ENCODE results near the gene RPL27. TPM values are rescaled to one million over a fixed set of nuclear protein-coding genes. Genes with fewer than 3 reads are reported as not detected.
A peak's percentile ranks its signal among the peaks of the same experiment; 100 is the strongest.

RPL27 gene
- total RNA-seq, 1 experiment from 2014 or later: 2,567 TPM

GRCh38 chr17:43015579-43015978 is 17.4 kb downstream of the RPL27 start:
- Histone ChIP-seq H3K79me2 (ENCODE audit: low read length) (peaks cover 10% of the 10 kb centered on the region; the same call in 1 of the 2 replicates), H3K4me1 (ENCODE audit: low read length) (peaks cover 12% of the 10 kb centered on the region), H3K9me3 (ENCODE audit: low read length) (no peaks in the 10 kb centered on the region), H2AFZ (ENCODE audit: low read length) (no peak overlapping the region), H4K20me1 (ENCODE audit: insufficient read depth, low read depth, low read length) (no peaks in the 10 kb centered on the region), H3K4me3 (ENCODE audit: low read length) (no peak overlapping the region), H3K9ac (ENCODE audit: low read length) (no peak overlapping the region), H3K27me3 (ENCODE audit: low read length) (no peaks in the 10 kb centered on the region), H3K9me2 (replicated peaks; ENCODE audit: insufficient read depth, low read length) (no peaks in the 10 kb centered on the region), H3K27ac (ENCODE audit: low read length) (no peak overlapping the region), H3K4me2 (ENCODE audit: low read depth, low read length, poor library complexity, severe bottlenecking) (no peak overlapping the region), H3K36me3 (ENCODE audit: insufficient read depth, low read length) (no peaks in the 10 kb centered on the region)
- DNase-seq: no peak

- no peak for DNase-seq
- no peaks in the 10 kb centered on the region for H4K20me1 ChIP-seq (ENCODE audit: insufficient read depth, low read depth, low read length)
- H3K36me3 ChIP-seq (ENCODE audit: insufficient read depth, low read length): no peaks in the 10 kb centered on the region
- H3K9me3 ChIP-seq (ENCODE audit: low read length): no peaks in the 10 kb centered on the region
- peaks cover 13% of the 10 kb centered on the region; the same call in 1 of the 2 replicates for H3K79me2 ChIP-seq (ENCODE audit: low read length)
- no peaks in the 10 kb centered on the region for H3K27me3 ChIP-seq (ENCODE audit: low read length)
- H3K4me1 ChIP-seq (ENCODE audit: low read length): peaks cover 17% of the 10 kb centered on the region
- no peak overlapping the region for H3K4me3 ChIP-seq (ENCODE audit: low read length)
- H2AFZ ChIP-seq (ENCODE audit: low read length): no peak overlapping the region
- H3K9me2 ChIP-seq (replicated peaks; ENCODE audit: insufficient read depth, low read length): no peaks in the 10 kb centered on the region
- no peak overlapping the region for H3K4me2 ChIP-seq (ENCODE audit: low read depth, low read length, poor library complexity, severe bottlenecking)
- no peak overlapping the region for H3K9ac ChIP-seq (ENCODE audit: low read length)
- H3K27ac ChIP-seq (ENCODE audit: low read length): no peak overlapping the region
Measured at GRCh38 chr17:43016216-43016615, 18.0 kb downstream of the RPL27 start.

- Histone ChIP-seq H3K36me3 (ENCODE audit: insufficient read depth, low read length) (no peaks in the 10 kb centered on the region), H3K4me2 (ENCODE audit: low read depth, low read length, poor library complexity, severe bottlenecking) (peak overlapping the region; percentile 8), H2AFZ (ENCODE audit: low read length) (no peak overlapping the region), H3K27me3 (ENCODE audit: low read length) (no peaks in the 10 kb centered on the region), H4K20me1 (ENCODE audit: insufficient read depth, low read depth, low read length) (no peaks in the 10 kb centered on the region), H3K9me3 (ENCODE audit: low read length) (no peaks in the 10 kb centered on the region), H3K9ac (ENCODE audit: low read length) (no peak overlapping the region), H3K27ac (ENCODE audit: low read length) (no peak overlapping the region), H3K9me2 (replicated peaks; ENCODE audit: insufficient read depth, low read length) (no peaks in the 10 kb centered on the region), H3K79me2 (ENCODE audit: low read length) (peaks cover 13% of the 10 kb centered on the region; the same call in 1 of the 2 replicates), H3K4me3 (ENCODE audit: low read length) (no peak overlapping the region), H3K4me1 (ENCODE audit: low read length) (peaks cover 18% of the 10 kb centered on the region)
- DNase-seq: peak; percentile 72
Measured at GRCh38 chr17:43018008-43018853, 20.0 kb downstream of the RPL27 start.

GRCh38 chr17:43018932-43019331 is 20.7 kb downstream of the RPL27 start:
- no peak overlapping the region for H2AFZ ChIP-seq (ENCODE audit: low read length)
- H3K79me2 ChIP-seq (ENCODE audit: low read length): peaks cover 13% of the 10 kb centered on the region; the same call in 1 of the 2 replicates
- H3K4me1 ChIP-seq (ENCODE audit: low read length): peaks cover 18% of the 10 kb centered on the region
- no peak overlapping the region for H3K4me3 ChIP-seq (ENCODE audit: low read length)
- H3K4me2 ChIP-seq (ENCODE audit: low read depth, low read length, poor library complexity, severe bottlenecking): no peak overlapping the region
- no peaks in the 10 kb centered on the region for H4K20me1 ChIP-seq (ENCODE audit: insufficient read depth, low read depth, low read length)
- no peaks in the 10 kb centered on the region for H3K27me3 ChIP-seq (ENCODE audit: low read length)
- H3K36me3 ChIP-seq (ENCODE audit: insufficient read depth, low read length): no peaks in the 10 kb centered on the region
- no peak overlapping the region for H3K27ac ChIP-seq (ENCODE audit: low read length)
- no peak for DNase-seq
- no peak overlapping the region for H3K9ac ChIP-seq (ENCODE audit: low read length)
- H3K9me3 ChIP-seq (ENCODE audit: low read length): no peaks in the 10 kb centered on the region
- no peaks in the 10 kb centered on the region for H3K9me2 ChIP-seq (replicated peaks; ENCODE audit: insufficient read depth, low read length)

- Histone ChIP-seq H3K9ac (ENCODE audit: low read length) (no peak overlapping the region), H3K4me1 (ENCODE audit: low read length) (peaks cover 20% of the 10 kb centered on the region), H3K27ac (ENCODE audit: low read length) (no peak overlapping the region), H2AFZ (ENCODE audit: low read length) (no peak overlapping the region), H3K4me3 (ENCODE audit: low read length) (no peak overlapping the region), H3K4me2 (ENCODE audit: low read depth, low read length, poor library complexity, severe bottlenecking) (no peak overlapping the region), H4K20me1 (ENCODE audit: insufficient read depth, low read depth, low read length) (no peaks in the 10 kb centered on the region), H3K27me3 (ENCODE audit: low read length) (no peaks in the 10 kb centered on the region), H3K9me3 (ENCODE audit: low read length) (no peaks in the 10 kb centered on the region), H3K9me2 (replicated peaks; ENCODE audit: insufficient read depth, low read length) (no peaks in the 10 kb centered on the region), H3K36me3 (ENCODE audit: insufficient read depth, low read length) (no peaks in the 10 kb centered on the region), H3K79me2 (ENCODE audit: low read length) (peaks cover 13% of the 10 kb centered on the region; the same call in 1 of the 2 replicates)
- no peak for DNase-seq
Measured at GRCh38 chr17:43019418-43019817, 21.2 kb downstream of the RPL27 start.

- H3K9me2 ChIP-seq (replicated peaks; ENCODE audit: insufficient read depth, low read length): no peaks in the 10 kb centered on the region
- H3K79me2 ChIP-seq (ENCODE audit: low read length): peaks cover 13% of the 10 kb centered on the region; the same call in 1 of the 2 replicates
- no peak overlapping the region; the same call in 1 of the 2 replicates for H3K9ac ChIP-seq (ENCODE audit: low read length)
- H3K4me3 ChIP-seq (ENCODE audit: low read length): no peak overlapping the region
- no peaks in the 10 kb centered on the region for H3K36me3 ChIP-seq (ENCODE audit: insufficient read depth, low read length)
- no peak overlapping the region for H3K4me2 ChIP-seq (ENCODE audit: low read depth, low read length, poor library complexity, severe bottlenecking)
- H3K9me3 ChIP-seq (ENCODE audit: low read length): no peaks in the 10 kb centered on the region
- H3K4me1 ChIP-seq (ENCODE audit: low read length): peaks cover 25% of the 10 kb centered on the region
- H4K20me1 ChIP-seq (ENCODE audit: insufficient read depth, low read depth, low read length): no peaks in the 10 kb centered on the region
- H2AFZ ChIP-seq (ENCODE audit: low read length): no peak overlapping the region
- no peak for DNase-seq
- no peak overlapping the region for H3K27ac ChIP-seq (ENCODE audit: low read length)
- no peaks in the 10 kb centered on the region for H3K27me3 ChIP-seq (ENCODE audit: low read length)
Measured at GRCh38 chr17:43020030-43020621, 21.9 kb downstream of the RPL27 start.

GRCh38 chr17:43020789-43021740 is 22.8 kb downstream of the RPL27 start:
- Histone ChIP-seq H3K36me3 (ENCODE audit: insufficient read depth, low read length) (no peaks in the 10 kb centered on the region), H3K4me2 (ENCODE audit: low read depth, low read length, poor library complexity, severe bottlenecking) (peak overlapping the region; percentile 82), H3K9me2 (replicated peaks; ENCODE audit: insufficient read depth, low read length) (no peaks in the 10 kb centered on the region), H3K9me3 (ENCODE audit: low read length) (no peaks in the 10 kb centered on the region), H3K27me3 (ENCODE audit: low read length) (no peaks in the 10 kb centered on the region), H4K20me1 (ENCODE audit: insufficient read depth, low read depth, low read length) (no peaks in the 10 kb centered on the region), H3K79me2 (ENCODE audit: low read length) (peaks cover 13% of the 10 kb centered on the region; the same call in 1 of the 2 replicates), H2AFZ (ENCODE audit: low read length) (peak overlapping the region; percentile 86), H3K9ac (ENCODE audit: low read length) (peak overlapping the region; percentile 82), H3K27ac (ENCODE audit: low read length) (no peak overlapping the region), H3K4me3 (ENCODE audit: low read length) (peak overlapping the region; percentile 84), H3K4me1 (ENCODE audit: low read length) (peaks cover 28% of the 10 kb centered on the region)
- peak; percentile 68 for DNase-seq
